SK-N-SH treated with all-trans-retinoic acid at 6 μM for 48 hours (cell line): ENCODE data around the gene FMN1.
A peak's percentile ranks its signal among the peaks of the same experiment; 100 is the strongest.

Experiments
- ATAC-seq: fragments of 200-7000 bp; cut with Tn5 transposase; 3 replicates; pipeline ENCODE4 v1.9.1; 2020; ENCODE audit warnings: mild to moderate bottlenecking, moderate library complexity
- ARNTL ChIP-seq: fragments of 450-650 bp; formaldehyde crosslinking; IDR thresholded peaks from 2 replicates; pipeline ENCODE4 v1.5.0; 2020; ENCODE audit warnings: low read depth, mild to moderate bottlenecking, moderate library complexity, borderline replicate concordance
- BACH2 ChIP-seq: fragments of 250-450 bp; sonication (Bioruptor Pico); IDR thresholded peaks from 2 replicates; pipeline ENCODE4 v1.9.0; 2021; ENCODE audit warnings: mild to moderate bottlenecking, borderline replicate concordance
- CSDC2 ChIP-seq: fragments of 250-450 bp; sonication (Bioruptor Pico); IDR thresholded peaks from 2 replicates; pipeline ENCODE4 v1.5.0; 2020; ENCODE audit warnings: mild to moderate bottlenecking, moderate library complexity
- CSRNP3 ChIP-seq: fragments of 250-450 bp; sonication (Bioruptor Pico); IDR thresholded peaks from 2 replicates; pipeline ENCODE4 v1.5.1; 2021; ENCODE audit warnings: mild to moderate bottlenecking, moderate library complexity
- ESRRG ChIP-seq: fragments of 250-450 bp; sonication (Bioruptor Pico); IDR thresholded peaks from 2 replicates; pipeline ENCODE4 v1.6.1; 2021; ENCODE audit warnings: mild to moderate bottlenecking
- GLIS3 ChIP-seq: fragments of 250-450 bp; sonication (Bioruptor Pico); IDR thresholded peaks from 2 replicates; pipeline ENCODE4 v1.5.0; 2020; ENCODE audit warnings: mild to moderate bottlenecking, moderate library complexity
- ISL1 ChIP-seq: fragments of 250-450 bp; sonication (Bioruptor Pico); IDR thresholded peaks from 2 replicates; pipeline ENCODE4 v2.1.2; 2022; ENCODE audit warnings: mild to moderate bottlenecking, moderate library complexity
- OSR1 ChIP-seq: fragments of 250-450 bp; sonication (Bioruptor Pico); IDR thresholded peaks from 2 replicates; pipeline ENCODE4 v1.8.0; 2022; ENCODE audit warnings: moderate library complexity, mild to moderate bottlenecking, inconsistent platforms
- POU6F1 ChIP-seq: fragments of 250-450 bp; sonication (Bioruptor Pico); IDR thresholded peaks from 2 replicates; pipeline ENCODE4 v1.8.0; 2021; ENCODE audit warnings: low read depth, mild to moderate bottlenecking, moderate library complexity, borderline replicate concordance
- PPARA ChIP-seq: fragments of 250-450 bp; sonication (Bioruptor Pico); IDR thresholded peaks from 2 replicates; pipeline ENCODE4 v1.5.0; 2020; ENCODE audit warnings: mild to moderate bottlenecking, borderline replicate concordance
- RARB ChIP-seq: fragments of 250-450 bp; sonication (Bioruptor Pico); IDR thresholded peaks from 2 replicates; pipeline ENCODE4 v1.8.0; 2021; ENCODE audit warnings: mild to moderate bottlenecking, moderate library complexity
- SNAI2 ChIP-seq: fragments of 250-450 bp; sonication (Bioruptor Pico); IDR thresholded peaks from 2 replicates; pipeline ENCODE4 v1.5.0; 2020; ENCODE audit warnings: mild to moderate bottlenecking, moderate library complexity
- TCF4 ChIP-seq: fragments of 250-450 bp; sonication (Bioruptor Pico); IDR thresholded peaks from 2 replicates; pipeline ENCODE4 v1.8.0; 2021; ENCODE audit warnings: mild to moderate bottlenecking, moderate library complexity, borderline replicate concordance
- TOX ChIP-seq: fragments of 250-450 bp; sonication (Bioruptor Pico); IDR thresholded peaks from 2 replicates; pipeline ENCODE4 v1.8.0; 2021; ENCODE audit warnings: mild to moderate bottlenecking, moderate library complexity, borderline replicate concordance
- ZC3H10 ChIP-seq: fragments of 250-450 bp; sonication (Bioruptor Pico); IDR thresholded peaks from 2 replicates; pipeline ENCODE4 v1.5.1; 2021; ENCODE audit warnings: mild to moderate bottlenecking, moderate library complexity
- ZFP3 ChIP-seq: fragments of 250-450 bp; sonication (Bioruptor Pico); IDR thresholded peaks from 2 replicates; pipeline ENCODE4 v1.5.0; 2020; ENCODE audit warnings: mild to moderate bottlenecking, moderate library complexity
- ZNF565 ChIP-seq: fragments of 450-650 bp; formaldehyde crosslinking; conservative IDR thresholded peaks from 2 replicates; pipeline ENCODE4 v1.5.0; 2020; ENCODE audit warnings: low read depth, mild to moderate bottlenecking, moderate library complexity
- ZNF70 ChIP-seq: fragments of 450-650 bp; formaldehyde crosslinking; IDR thresholded peaks from 2 replicates; pipeline ENCODE4 v1.5.0; 2020; ENCODE audit warnings: mild to moderate bottlenecking, moderate library complexity
- ZNF8 ChIP-seq: fragments of 450-650 bp; formaldehyde crosslinking; IDR thresholded peaks from 2 replicates; pipeline ENCODE4 v1.5.0; 2020; ENCODE audit warnings: mild to moderate bottlenecking, moderate library complexity
- TF ChIP-seq, protein P1 (sequence below): fragments of 250-450 bp; sonication (Bioruptor Pico); IDR thresholded peaks from 2 replicates; pipeline ENCODE4 v1.5.1; 2020; ENCODE audit warnings: low read depth, mild to moderate bottlenecking, moderate library complexity

FMN1 gene

DNA sequence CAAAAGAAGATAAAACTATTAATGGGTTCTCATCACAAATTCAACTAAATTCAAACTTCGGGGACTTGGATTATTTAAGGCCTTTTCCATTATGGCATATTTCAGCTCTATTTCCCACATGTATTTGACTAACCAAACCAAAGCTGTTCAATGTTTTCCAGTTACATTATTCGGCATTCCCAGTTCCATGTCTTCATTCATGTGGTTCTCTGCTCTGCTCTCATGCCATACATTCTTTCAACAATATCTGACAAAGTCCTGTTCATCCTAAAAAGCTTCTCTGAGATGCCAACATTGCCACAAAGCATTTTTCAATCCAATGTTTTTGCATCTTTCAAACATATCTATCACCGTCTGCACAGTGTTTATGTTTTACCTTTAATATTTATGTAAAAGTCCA lies 335.3 kb downstream of the FMN1 start (continued):
- TF ChIP-seq PPARA (CRISPR knock-in tag) (no peak), ZFP3 (CRISPR knock-in tag) (no peak), POU6F1 (CRISPR knock-in tag) (no peak)

- no peak for ATAC-seq
- TF ChIP-seq ARNTL (CRISPR knock-in tag) (no peak), TOX (CRISPR knock-in tag) (no peak)
- TF ChIP-seq, protein P1, sequence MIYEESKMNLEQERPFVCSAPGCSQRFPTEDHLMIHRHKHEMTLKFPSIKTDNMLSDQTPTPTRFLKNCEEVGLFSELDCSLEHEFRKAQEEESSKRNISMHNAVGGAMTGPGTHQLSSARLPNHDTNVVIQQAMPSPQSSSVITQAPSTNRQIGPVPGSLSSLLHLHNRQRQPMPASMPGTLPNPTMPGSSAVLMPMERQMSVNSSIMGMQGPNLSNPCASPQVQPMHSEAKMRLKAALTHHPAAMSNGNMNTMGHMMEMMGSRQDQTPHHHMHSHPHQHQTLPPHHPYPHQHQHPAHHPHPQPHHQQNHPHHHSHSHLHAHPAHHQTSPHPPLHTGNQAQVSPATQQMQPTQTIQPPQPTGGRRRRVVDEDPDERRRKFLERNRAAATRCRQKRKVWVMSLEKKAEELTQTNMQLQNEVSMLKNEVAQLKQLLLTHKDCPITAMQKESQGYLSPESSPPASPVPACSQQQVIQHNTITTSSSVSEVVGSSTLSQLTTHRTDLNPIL (CRISPR knock-in tag): no peak
Measured at GRCh38 chr15:32857732-32858131, 336.8 kb downstream of the FMN1 start.

GRCh38 chr15:32856753-32857152 lies 337.8 kb downstream of the FMN1 start:
- TF ChIP-seq BACH2 (CRISPR knock-in tag) (no peak), ZNF565 (no peak), TCF4 (CRISPR knock-in tag) (no peak), CSDC2 (CRISPR knock-in tag) (no peak)
- TF ChIP-seq, all 23 proteins: peak for 0
- peak; percentile 62 for ATAC-seq

DNA sequence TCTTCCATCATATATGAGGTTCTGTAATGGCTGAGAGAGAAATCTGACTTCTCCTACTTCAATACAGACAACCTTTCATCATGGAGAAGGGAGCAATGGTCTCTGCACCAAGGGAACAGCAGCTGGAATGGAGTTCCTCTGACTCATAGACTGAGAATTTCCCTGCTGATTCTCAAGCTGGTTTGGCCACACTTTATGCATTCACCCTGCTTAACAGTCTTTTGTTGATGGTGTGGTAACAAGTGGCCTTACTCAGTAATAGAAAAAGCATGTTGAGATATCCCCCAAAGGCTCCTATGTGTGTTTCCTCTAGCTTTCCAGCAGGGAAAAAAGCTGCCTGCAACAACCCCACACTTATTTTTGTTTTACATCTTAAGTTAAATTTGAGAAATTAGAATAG lies 338.6 kb downstream of the FMN1 start:
- ATAC-seq: peak; percentile 88
- TF ChIP-seq SNAI2 (CRISPR knock-in tag) (no peak), ZNF70 (CRISPR knock-in tag) (no peak), CSDC2 (CRISPR knock-in tag) (peak; percentile 81; the same call in 1 of the 2 replicates), RARB (CRISPR knock-in tag) (no peak), ISL1 (peak; percentile 51), ZFP3 (CRISPR knock-in tag) (peak; percentile 43; the same call in 1 of the 2 replicates), PPARA (CRISPR knock-in tag) (no peak), OSR1 (no peak), ZNF565 (no peak), TCF4 (CRISPR knock-in tag) (no peak)

DNA sequence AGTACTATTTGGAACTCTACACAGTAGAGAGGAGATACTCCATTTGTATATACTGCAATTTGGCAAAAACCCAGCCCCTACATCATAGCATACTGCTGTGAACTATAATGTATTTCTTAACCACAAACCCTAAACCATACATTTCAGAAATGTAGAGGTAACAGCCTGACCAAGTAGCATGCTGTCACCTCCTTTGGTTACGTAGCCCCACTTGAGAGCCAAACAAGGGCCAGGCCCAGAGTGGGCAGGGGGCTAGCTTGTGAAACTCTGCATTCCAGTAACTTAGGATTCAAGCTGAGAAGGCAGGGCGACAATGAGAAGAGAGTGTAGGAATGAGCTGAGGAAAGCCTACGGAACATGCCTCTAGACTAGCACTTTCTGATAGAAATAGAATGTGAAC lies 340.9 kb downstream of the FMN1 start:
- no peak for ATAC-seq
- TF ChIP-seq RARB (CRISPR knock-in tag): no peak
- TF ChIP-seq ZFP3 (CRISPR knock-in tag): no peak
- no peak for TF ChIP-seq ZNF8 (CRISPR knock-in tag)
- no peak for TF ChIP-seq POU6F1 (CRISPR knock-in tag)
- TF ChIP-seq ISL1: no peak

GRCh38 chr15:32852771-32853170 lies 341.7 kb downstream of the FMN1 start:
- no peak for ATAC-seq
- TF ChIP-seq ARNTL (CRISPR knock-in tag) (no peak), RARB (CRISPR knock-in tag) (no peak), PPARA (CRISPR knock-in tag) (no peak), POU6F1 (CRISPR knock-in tag) (no peak), GLIS3 (CRISPR knock-in tag) (no peak), OSR1 (no peak), CSRNP3 (no peak), ZC3H10 (CRISPR knock-in tag) (no peak), TOX (CRISPR knock-in tag) (no peak), SNAI2 (CRISPR knock-in tag) (no peak), ESRRG (CRISPR knock-in tag) (no peak), BACH2 (CRISPR knock-in tag) (no peak), ZNF8 (CRISPR knock-in tag) (no peak), ZFP3 (CRISPR knock-in tag) (no peak)
- TF ChIP-seq, all 23 proteins: peak for 0
